ENCODE measurements around the gene MYPOP.

MYPOP gene, protein sequence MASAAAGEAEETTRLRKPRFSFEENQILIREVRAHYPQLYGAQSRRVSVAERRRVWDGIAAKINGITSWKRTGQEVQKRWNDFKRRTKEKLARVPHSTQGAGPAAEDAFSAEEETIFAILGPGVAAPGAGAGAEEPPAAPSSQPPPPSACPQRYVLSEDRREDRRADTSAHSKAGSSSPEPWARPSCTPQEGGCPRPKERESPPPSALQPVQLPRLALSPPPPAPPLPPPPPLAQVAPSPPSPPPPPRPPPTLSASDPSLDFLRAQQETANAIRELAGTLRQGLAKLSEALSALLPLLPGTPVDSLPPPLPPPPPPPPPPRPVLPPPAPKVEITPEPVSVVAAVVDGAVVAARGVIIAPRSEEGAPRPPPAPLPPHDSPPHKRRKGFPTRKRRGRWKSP

GRCh38 chr19:45901912-45902650, at the start of gene MYPOP:
TSS of gene MYPOP (minus strand) at chr19:45902613. CDS start at chr19:45901773, 840 bp downstream.
- peak; percentile 41 for DNase-seq

DNA sequence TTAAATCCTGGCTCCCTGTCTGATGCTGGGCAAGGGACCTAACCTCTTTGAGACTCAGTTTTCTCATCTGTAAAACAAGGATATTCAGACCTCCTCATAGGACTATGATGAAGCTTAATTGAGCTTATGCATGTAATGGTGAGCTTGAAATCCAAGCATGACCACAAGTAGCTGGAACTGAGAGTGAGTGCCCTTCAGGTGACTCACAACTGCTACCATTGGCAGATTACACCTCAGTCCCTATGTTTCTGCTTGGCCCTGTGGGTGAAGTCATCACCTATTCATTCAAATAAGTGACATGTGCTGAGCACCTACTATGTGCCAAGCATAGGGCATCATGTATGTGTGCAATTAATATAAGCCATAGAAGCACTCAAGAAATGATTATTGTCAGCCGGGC, 45.5 kb upstream of the MYPOP start:
- no peak for DNase-seq

DNA sequence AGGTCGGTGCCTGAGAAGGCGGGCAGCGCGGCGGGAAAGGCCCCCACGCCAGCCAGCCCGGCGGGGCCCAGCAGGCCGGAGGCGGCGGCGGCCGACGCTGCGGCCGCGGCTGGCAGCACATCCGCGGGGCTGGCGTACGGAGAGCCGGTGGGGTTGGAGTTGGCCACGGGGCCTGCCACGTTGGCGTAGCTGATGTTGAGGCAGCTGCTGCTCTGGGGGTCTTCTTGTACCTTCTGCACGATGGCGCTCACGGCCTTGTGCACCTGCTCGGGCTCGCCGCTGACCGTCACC, 38.0 kb upstream of the MYPOP start:
- no peak for DNase-seq

- no peak for DNase-seq
These were observed 37.5 kb upstream of the MYPOP start for GRCh38 chr19:45939792-45940514.

DNA sequence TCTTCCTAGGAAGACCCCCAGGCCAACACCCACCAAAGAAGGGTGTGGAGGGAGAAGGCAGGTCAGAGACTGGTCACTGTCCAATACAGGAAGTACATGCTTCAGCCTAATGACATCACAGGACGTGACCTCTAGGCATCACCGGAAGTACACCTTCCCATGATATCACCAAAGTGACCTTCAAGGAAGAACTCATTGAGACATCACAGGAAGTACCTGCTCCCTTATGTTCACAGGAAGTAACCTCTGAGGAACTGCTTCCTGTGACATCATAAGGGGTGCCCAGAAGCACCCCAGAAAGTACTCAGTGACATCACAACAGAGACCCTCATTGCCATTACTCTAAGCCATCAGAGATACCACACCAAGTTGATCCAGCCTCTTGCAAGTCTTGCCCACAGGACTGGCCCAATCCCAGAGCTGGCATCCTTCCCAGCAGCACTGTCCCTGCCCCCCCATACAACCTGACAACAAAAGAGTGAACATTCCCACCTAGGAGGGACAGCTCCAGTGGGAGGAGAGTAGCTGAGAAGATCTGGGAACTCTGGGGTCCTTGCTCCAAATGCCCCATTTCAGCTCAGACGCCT, 36.4 kb upstream of the MYPOP start:
- no peak for DNase-seq

DNA sequence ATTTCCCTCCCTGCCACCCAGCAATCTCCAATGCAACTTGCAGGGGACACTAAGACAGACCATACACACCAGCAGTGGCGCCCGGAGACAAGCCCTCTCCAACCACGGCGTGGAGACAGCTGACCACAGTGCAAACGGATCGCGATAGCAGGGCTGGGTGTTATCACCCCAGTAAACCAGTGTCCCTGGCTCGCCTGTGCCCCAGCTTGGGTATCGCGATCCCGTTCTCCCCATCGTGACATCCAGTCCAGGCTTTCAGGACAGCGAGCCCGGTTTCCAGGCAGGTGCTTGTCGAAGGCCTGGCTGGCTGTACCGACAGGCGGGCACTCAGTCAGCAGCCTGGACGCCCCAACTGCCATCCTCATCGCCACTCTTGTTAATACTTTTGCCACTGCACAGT, 32.9 kb upstream of the MYPOP start:
- DNase-seq, result no peak

- no peak for DNase-seq
These were observed 32.3 kb upstream of the MYPOP start for GRCh38 chr19:45934551-45935230.

GRCh38 chr19:45933759-45934158, 31.3 kb upstream of the MYPOP start:
- DNase-seq, result no peak

- DNase-seq, result no peak
These were observed 28.6 kb upstream of the MYPOP start for GRCh38 chr19:45931055-45931454.

DNA sequence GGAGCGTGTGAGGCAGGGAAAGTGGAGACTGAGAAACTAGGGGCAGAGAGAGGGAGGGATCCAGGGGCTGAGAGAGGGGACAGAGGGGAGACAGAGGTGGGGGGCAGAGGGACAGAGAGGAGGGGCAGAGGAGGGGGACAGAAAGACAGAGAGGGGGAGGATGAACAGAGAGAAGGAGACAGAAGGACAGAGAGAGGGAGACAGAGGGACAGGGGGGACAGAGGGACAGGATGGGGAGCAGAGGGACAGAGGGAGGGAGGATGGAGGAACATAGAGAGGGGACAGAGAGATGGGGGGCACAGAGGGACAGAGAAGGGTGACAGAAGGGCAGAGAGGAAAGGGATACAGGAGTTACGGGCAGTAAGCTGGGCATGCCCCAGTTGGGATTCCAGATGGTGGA, 26.8 kb upstream of the MYPOP start:
- DNase-seq, result no peak

- DNase-seq, result peak; percentile 94
These were observed 25.3 kb upstream of the MYPOP start for GRCh38 chr19:45927565-45928261.

- no peak for DNase-seq
These were observed 22.6 kb upstream of the MYPOP start for GRCh38 chr19:45924891-45925447.

- DNase-seq, result peak; percentile 50
These were observed 19.9 kb upstream of the MYPOP start for GRCh38 chr19:45922281-45922680.

DNA sequence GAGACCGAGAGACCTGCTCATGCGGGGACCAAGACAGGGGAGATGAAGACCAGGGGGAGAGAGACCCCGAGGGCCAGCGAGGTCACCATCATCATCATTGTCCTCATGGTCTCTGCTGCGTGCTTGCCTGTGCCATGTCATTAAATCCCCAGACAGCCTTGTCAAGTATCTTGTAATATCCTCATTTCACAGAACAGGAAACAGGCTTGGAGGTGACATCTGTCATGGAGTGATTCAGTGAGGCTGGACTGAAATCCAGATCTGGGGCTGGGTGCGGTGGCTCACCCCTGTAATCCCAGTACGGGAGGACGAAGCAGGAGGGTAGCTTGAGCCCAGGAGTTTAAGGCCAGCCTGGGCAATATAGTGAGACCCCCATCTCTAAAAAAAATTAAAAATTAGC, 18.0 kb upstream of the MYPOP start:
- DNase-seq, result peak; percentile 32

GRCh38 chr19:45919678-45920077, 17.3 kb upstream of the MYPOP start:
- no peak for DNase-seq

DNA sequence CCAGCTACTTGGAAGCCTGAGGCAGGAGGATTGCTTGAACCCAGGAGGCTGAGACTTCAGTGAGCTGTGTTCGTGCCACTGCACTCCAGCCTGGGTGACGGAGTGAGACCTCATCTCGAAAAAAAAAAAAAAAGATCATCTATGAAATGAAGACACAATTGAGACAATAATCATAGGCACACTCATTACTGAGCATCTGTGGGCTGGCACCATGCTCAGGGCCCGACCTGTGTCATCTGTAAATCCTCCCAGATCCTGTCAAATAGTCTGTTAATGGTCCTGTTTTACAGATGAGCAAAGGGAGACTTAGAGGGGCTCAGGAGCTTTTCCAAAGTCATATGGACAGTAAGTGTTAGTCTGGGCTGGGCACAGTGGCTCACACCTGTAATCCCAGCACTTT, 16.3 kb upstream of the MYPOP start:
- no peak for DNase-seq

GRCh38 chr19:45917421-45918091, 15.1 kb upstream of the MYPOP start:
- peak; percentile 41 for DNase-seq

DNA sequence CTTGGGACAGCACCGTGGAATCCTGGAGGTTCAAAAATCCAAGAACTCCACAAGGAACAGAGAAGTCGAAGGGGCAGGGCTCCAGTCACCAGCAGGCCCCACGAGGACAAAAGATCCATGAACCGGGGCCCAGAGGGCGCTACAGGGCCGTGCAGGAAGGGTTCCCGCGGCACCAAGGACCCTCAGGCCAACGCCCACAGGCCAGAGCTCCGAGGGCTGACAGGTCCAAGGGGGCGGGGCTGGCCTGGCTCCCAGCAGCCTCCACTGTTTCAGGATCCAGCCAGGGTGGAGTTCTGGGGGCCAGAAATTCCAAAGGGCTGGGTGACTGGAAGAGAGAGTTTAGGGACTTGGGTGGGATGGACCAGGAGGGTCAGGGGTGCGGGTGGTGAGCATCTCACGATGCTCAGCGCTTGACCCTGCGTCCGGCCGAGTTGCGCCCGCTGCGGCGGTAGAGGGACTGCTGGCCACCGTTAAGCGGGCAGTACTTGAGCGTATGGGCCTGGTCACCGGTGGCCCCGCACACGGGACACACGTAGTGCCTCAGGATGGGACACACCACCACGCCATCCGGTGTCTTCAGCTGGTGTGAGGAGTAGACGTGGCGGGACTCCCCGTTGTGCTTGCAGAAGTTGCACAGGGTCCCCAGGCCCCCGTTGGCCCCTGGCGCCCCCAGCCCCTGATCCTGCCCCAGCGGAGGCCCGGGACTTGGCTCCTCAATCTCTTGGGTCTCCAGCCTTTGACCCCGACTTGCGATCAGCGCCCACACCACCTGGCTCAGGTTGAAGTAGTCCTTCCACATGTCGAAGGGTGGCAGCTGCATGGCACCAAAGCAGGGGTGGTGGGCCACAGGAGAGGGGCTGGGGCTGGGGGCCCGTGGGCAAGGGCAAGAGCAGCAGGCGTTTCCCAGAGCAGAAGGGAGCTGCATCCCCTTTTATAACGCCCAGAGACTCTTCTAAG, 11.7 kb upstream of the MYPOP start, which contains the start of gene NANOS2:
NANOS2 (minus strand) TSS at position 905 of the 957 bp plus-strand sequence; CDS start at position 820, 85 bp downstream.
- peak; percentile 63 for DNase-seq

DNA sequence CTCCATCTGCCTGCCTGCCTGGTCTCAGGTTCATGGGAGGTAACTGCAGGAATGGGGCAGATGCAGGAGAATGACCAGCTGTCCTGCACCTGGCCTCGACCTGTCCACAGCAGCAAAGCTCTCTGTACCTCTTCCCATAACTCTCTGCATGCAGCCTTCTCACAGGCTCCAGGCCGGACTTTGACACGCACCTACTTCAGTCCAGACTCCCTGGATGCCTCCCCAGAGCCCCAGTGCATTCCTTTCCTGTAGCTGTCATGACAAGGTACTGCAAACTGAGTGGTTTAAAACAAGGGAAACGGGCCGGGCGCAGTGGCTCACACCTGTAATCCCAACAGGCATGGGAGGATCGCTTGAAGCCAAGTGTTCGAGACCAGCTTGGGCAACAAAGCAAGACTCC, 8.9 kb upstream of the MYPOP start:
- DNase-seq, result no peak

DNA sequence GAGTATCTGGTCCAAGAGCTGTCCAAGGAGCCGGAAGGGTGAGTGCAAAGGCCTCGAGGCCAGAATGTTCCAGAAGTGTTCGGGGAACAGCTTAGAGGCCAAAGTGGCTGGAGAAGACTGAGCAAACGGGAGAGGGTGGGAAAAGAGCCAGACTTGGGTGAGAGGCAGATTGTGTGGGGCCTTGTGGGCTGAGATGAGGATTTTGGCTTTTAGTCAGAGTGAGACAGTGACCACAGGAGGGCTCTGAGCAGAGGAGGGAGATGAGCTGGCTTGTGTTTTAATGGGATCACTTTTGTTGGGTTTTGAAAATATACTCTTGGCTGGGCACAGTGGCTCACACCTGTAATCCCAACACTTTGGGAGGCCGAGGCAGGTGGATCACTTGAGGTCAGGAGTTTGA, 6.5 kb upstream of the MYPOP start:
- no peak for DNase-seq

All from hematopoietic multipotent progenitor cell treated with erythropoietin and hydrocortisone succinate and interleukin-3 and kit ligand, for 6 days (in vitro differentiated cells).